ENCODE measurements around the gene BCAS3. TPM values are rescaled to one million over a fixed set of nuclear protein-coding genes. Genes with fewer than 3 reads are reported as not detected.

BCAS3 gene
- total RNA-seq, 4 donors from 2014 or later, result 18.2 to 60.6 (median 23.4) TPM

DNA sequence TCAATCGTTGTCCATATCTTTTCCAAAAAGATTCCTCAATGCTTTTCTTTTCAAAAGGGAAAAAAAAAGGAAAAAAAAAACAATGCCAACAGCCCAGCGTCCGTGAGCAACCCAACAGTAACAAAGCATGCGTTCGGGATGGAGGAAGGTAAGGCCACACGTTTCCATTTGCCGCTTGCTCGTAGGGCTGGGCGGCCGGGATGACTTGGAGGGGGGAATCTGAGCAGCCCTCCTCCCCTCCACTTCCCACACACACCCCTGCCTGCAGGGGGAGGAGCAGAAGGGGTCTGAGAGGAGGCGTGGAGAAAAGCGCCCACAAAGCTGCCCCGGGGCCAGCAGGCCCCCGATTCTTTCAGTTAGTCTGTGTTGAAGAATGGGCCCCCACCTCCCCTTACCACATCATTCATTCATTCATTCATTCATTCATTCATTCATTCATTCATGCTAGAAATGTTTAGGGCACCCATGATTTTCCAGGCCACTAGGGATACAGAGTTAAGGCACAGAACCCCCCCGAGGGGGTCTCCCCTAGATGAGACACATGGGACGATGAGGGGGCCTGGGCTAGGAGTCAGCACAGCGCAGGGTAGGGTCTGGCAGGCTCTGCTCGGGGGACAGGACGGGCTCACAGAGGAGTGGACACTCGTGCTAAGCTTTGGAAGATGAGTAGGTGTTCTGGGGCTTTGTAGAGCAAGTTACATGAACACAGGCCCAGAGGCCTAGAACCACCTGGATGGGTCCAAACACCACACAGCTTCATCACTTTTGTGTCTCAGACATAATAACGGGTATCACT, 711.1 kb downstream of the BCAS3 start:
- Histone ChIP-seq H3K4me1 (peaks cover 1 to 4% of the 10 kb centered on the region in 2 donors), H3K36me3 (no peaks in the 10 kb centered on the region), H3K4me3 (no peak overlapping the region), H3K9me3 (no peaks in the 10 kb centered on the region), H3K27ac (no peak overlapping the region), H3K27me3 (no peaks in the 10 kb centered on the region)
- TF ChIP-seq POLR2A (IDR thresholded peaks at IDR 0.05), result no peak
- TF ChIP-seq, protein P1, sequence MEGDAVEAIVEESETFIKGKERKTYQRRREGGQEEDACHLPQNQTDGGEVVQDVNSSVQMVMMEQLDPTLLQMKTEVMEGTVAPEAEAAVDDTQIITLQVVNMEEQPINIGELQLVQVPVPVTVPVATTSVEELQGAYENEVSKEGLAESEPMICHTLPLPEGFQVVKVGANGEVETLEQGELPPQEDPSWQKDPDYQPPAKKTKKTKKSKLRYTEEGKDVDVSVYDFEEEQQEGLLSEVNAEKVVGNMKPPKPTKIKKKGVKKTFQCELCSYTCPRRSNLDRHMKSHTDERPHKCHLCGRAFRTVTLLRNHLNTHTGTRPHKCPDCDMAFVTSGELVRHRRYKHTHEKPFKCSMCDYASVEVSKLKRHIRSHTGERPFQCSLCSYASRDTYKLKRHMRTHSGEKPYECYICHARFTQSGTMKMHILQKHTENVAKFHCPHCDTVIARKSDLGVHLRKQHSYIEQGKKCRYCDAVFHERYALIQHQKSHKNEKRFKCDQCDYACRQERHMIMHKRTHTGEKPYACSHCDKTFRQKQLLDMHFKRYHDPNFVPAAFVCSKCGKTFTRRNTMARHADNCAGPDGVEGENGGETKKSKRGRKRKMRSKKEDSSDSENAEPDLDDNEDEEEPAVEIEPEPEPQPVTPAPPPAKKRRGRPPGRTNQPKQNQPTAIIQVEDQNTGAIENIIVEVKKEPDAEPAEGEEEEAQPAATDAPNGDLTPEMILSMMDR (IDR thresholded peaks at IDR 0.05 in 4 of 5, conservative IDR thresholded peaks at IDR 0.05 in 1 of 5), result no peak
- in situ Hi-C loops (cut with MboI; ENCODE audit: low sequenced_read_pairs in 4 of 4), result loop anchor here (25.0 kb wide), 4 partner anchors 376 to 676 kb away; no protein-coding TSS in a partner anchor
- ATAC-seq, result no peak
- intact Hi-C loops (cut with DNase I; ENCODE audit: low total_unique reads), result no loop called here
- DNase-seq, result no peak

DNA sequence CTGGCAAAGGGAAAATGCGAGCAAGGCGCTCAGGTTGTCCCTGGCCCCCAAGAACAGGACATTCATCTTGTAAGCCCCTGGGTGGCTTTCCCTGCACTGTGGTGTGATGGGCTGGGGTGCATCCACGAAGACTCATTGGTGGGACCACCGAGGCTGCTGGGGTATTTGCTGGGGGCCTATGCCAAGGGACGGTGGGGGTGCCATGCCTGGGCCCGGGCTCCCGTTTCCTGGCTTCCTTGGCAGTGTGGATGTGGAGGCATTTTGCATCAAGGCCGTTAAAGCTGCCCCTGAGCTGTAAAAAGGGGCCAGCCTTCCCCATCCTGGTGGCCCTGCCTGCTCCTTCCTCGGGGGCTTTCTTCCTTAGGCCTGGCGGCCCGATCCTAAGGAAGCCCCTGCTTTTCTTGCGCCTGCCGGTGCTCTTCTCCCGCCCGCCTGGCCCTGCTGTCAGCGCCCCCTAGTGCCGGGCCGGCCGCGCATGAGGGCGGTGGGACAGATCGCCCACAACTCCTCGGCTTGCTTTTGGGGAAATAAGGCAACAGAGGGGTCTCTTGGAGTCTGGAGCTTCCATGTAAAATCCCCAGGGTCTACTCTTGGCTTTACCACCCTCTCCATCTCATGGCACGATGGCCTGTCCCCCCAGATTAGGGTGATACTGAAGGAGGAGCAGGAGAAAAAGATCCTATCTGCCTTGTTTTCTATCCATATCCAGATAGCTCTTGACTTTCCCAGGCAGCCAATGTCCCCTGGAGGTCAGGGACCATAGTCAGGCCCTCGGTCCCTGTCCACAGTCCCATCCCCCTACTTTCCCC, 712.2 kb downstream of the BCAS3 start:
- no peak overlapping the region for H3K4me3 ChIP-seq
- peaks cover 0 to 4% of the 10 kb centered on the region in 2 donors for H3K4me1 ChIP-seq
- in situ Hi-C loops (cut with MboI; ENCODE audit: low sequenced_read_pairs in 4 of 4) (loop anchor here (10.0 to 25.0 kb wide), 5 partner anchors 378 to 678 kb away; no protein-coding TSS in a partner anchor), intact Hi-C loops (cut with DNase I; ENCODE audit: low total_unique reads) (loop anchor here (5.0 to 10.0 kb wide), 3 partner anchors 133 to 388 kb away; no protein-coding TSS in a partner anchor)
- H3K9me3 ChIP-seq, result no peaks in the 10 kb centered on the region
- no peaks in the 10 kb centered on the region for H3K36me3 ChIP-seq
- ATAC-seq (no peak), DNase-seq (no peak)
- H3K27ac ChIP-seq, result peak overlapping the region in 3 of 4 donors; percentile 8 to 48 (median 22)
- no peaks in the 10 kb centered on the region for H3K27me3 ChIP-seq
- no peak for TF ChIP-seq POLR2A (IDR thresholded peaks at IDR 0.05)
- TF ChIP-seq, protein P1 (IDR thresholded peaks at IDR 0.05 in 4 of 5, conservative IDR thresholded peaks at IDR 0.05 in 1 of 5), result peak; percentile 47 to 85 (median 75)

DNA sequence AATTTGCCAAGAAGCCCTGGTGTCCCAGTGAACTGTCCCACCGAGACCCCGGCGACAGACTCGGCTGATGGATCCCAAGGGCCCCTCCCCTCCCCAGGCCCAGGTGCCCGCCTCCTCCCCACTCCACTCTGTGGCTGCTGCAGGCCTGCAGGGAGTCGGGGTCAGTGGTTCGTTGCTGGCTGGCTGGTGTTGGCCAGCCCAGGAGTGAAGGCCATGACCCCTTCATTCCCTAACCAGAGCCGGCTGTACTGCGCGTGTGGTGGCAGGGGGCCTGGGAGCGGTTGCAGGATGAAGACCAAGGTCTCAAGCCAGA, 712.8 kb downstream of the BCAS3 start:
- in situ Hi-C loops (cut with MboI; ENCODE audit: low sequenced_read_pairs in 4 of 4), result loop anchor here (10.0 to 25.0 kb wide), 5 partner anchors 378 to 678 kb away; no protein-coding TSS in a partner anchor
- H3K27me3 ChIP-seq, result peaks cover 0 to 2% (median under 1%) of the 10 kb centered on the region in 3 donors
- ATAC-seq, result no peak

DNA sequence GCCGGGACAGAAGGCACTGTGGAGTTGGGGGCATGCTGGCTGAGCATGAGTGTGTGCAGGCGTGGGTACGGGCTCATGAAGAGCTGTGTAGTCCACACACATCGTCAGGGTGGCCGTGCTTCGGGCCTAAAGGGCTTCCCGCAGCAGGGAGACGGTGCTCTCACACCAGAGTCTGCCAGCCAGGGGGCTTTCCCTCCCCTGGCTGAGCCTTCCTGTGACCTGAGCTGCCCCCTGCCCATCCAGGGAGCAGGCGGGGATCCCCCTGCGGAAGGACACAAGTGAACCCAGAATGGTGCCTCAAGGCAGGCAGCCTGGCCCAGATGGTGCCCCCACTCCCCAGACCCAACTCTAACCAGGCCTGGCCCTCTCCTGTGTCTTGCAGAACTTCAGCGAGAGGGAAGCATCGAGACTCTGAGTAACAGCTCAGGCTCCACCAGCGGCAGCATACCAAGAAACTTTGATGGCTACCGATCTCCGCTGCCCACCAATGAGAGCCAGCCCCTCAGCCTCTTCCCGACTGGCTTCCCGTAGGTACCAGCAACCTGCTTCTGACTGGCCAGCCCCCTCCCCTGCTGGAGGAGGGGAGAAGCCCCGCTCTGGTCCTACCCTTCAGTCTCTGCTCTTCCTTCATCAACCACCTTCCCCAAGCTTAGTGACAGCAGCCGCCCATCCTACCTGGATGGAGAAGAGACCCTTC, 714.1 kb downstream of the BCAS3 start:
- Histone ChIP-seq H3K27me3 (peaks cover 12 to 15% (median 13%) of the 10 kb centered on the region in 3 donors), H3K4me1 (peaks cover 0 to 4% of the 10 kb centered on the region in 2 donors), H3K27ac (no peak overlapping the region), H3K9me3 (no peaks in the 10 kb centered on the region), H3K4me3 (no peak overlapping the region), H3K36me3 (no peaks in the 10 kb centered on the region)
- in situ Hi-C loops (cut with MboI; ENCODE audit: low sequenced_read_pairs in 4 of 4), result loop anchor here (10.0 to 25.0 kb wide), 5 partner anchors 379 to 679 kb away; no protein-coding TSS in a partner anchor
- TF ChIP-seq, protein P1 (IDR thresholded peaks at IDR 0.05 in 4 of 5, conservative IDR thresholded peaks at IDR 0.05 in 1 of 5), result no peak
- no peak for TF ChIP-seq POLR2A (IDR thresholded peaks at IDR 0.05)
- no peak for DNase-seq
- no peak for ATAC-seq
- intact Hi-C loops (cut with DNase I; ENCODE audit: low total_unique reads), result loop anchor here (5.0 to 10.0 kb wide), 3 partner anchors 134 to 389 kb away; no protein-coding TSS in a partner anchor

More for the DNA sequence above, 712.8 kb downstream of the BCAS3 start:
- Histone ChIP-seq H3K36me3 (no peaks in the 10 kb centered on the region), H3K4me1 (peaks cover 0 to 4% of the 10 kb centered on the region in 2 donors), H3K27ac (peak overlapping the region in 3 of 4 donors; percentile 8 to 48 (median 22)), H3K9me3 (no peaks in the 10 kb centered on the region), H3K4me3 (no peak overlapping the region)
- TF ChIP-seq POLR2A (IDR thresholded peaks at IDR 0.05), result no peak
- TF ChIP-seq, protein P1 (IDR thresholded peaks at IDR 0.05 in 4 of 5, conservative IDR thresholded peaks at IDR 0.05 in 1 of 5), result no peak
- DNase-seq, result no peak
- intact Hi-C loops (cut with DNase I; ENCODE audit: low total_unique reads), result loop anchor here (5.0 to 10.0 kb wide), 3 partner anchors 133 to 388 kb away; no protein-coding TSS in a partner anchor
